ENCODE results near the gene NME4. TPM values are rescaled to one million over a fixed set of nuclear protein-coding genes. Genes with fewer than 3 reads are reported as not detected.
"Not testable (repeated sequence)": the region's sequence is repeated elsewhere in the genome, so short reads cannot be mapped to it uniquely, and the experiment has no call there.

NME4 gene
- total RNA-seq (2014; rRNA removed; shearing (Covaris generic)), result 62.7 and 82.9 TPM in 2 replicates

DNA sequence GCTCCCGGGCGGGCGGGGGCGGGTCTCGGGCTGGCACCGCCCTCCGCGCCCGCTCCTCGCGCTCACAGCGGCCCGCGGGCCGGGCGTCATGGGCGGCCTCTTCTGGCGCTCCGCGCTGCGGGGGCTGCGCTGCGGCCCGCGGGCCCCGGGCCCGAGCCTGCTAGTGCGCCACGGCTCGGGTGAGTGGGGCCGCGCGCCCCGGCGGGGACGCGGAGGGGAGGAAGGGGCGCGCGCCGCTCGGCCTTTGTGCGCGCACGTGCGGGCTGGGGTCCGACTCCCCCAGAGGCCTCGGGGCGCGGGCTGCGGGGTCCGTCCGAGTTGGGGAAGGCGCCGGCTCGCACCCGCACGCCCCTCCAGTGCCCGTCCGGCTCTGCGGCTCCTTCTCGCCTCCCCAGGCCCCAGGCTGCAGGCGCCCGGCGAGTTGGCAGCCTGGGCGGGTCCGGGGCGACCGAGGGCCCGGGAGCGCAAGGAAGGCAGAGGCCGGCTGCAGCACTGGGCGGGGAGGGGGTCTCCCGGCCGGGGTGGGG, at the start of gene NME4:
Gene NME4, plus strand, starts transcription at position 65 of the 527 bp plus-strand sequence. Its CDS starts 24 bp downstream, at position 89.
- peaks cover 18% of the 10 kb centered on the region for H3K4me1 ChIP-seq (replicated peaks)
- peaks cover 20% of the 10 kb centered on the region for H3K36me3 ChIP-seq
- no peak within 1 kb of the TSS for H3K27ac ChIP-seq
- DNase-seq (ENCODE audit: low read depth in 1 of 2, low spot score in 2 of 2), result peak; percentile 23 to 53
- H3K4me3 ChIP-seq, result peak within 1 kb of the TSS; percentile 77
- H3K9me3 ChIP-seq (replicated peaks), result peaks cover 3% of the 10 kb centered on the region; the same call in 1 of the 2 replicates
- H3K27me3 ChIP-seq (replicated peaks), result no peaks in the 10 kb centered on the region

DNA sequence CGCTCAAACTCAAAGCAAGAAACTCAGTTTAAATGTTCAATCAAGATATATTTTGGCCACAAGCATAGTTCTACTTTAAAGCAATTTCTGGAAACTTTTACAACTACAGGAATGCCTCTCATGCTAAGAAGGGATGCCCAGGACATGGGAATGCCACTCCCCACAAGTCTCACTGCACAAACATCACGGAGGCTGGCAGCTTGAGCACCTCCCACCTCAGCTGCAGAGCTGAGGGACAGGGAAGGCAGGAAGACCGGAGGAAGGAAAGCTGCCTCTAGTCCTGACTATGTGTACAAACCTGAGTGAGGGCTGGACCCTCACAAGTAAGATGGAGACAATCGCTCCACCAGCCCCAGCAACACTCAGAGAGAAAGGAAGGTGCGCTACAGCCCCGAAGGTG, 49.8 kb upstream of the NME4 start:
- H3K36me3 ChIP-seq, result peaks cover 38% of the 10 kb centered on the region
- H3K27ac ChIP-seq, result no peak overlapping the region
- H3K9me3 ChIP-seq (replicated peaks), result no peaks in the 10 kb centered on the region
- H3K27me3 ChIP-seq (replicated peaks), result no peaks in the 10 kb centered on the region
- H3K4me3 ChIP-seq, result no peak overlapping the region
- no peak for DNase-seq (ENCODE audit: low read depth in 1 of 2, low spot score in 2 of 2)
- peaks cover 13% of the 10 kb centered on the region for H3K4me1 ChIP-seq (replicated peaks)

DNA sequence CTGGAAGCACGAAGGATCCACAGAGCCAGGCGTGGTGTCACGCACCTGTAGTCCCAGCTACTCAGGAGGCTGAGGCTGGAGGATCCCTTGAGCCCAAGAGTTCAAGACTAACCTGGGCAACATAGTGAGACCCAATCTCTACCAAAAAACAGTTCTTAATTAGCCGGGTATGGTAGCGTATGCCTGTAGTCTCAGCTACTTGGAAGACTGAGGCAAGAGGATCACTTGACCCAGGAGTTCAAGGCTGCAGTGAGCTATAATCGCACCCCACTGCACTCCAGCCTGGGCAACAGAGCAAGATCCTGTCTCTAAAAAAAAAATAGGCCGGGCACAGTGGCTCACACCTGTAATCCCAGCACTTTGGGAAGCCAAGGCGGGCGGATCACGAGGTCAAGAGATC, 48.5 kb upstream of the NME4 start:
- H3K4me1 ChIP-seq (replicated peaks), result peaks cover 18% of the 10 kb centered on the region
- H3K4me3 ChIP-seq; H3K9me3 ChIP-seq (replicated peaks); H3K27me3 ChIP-seq (replicated peaks); DNase-seq (ENCODE audit: low read depth in 1 of 2, low spot score in 2 of 2); H3K27ac ChIP-seq: not testable (repeated sequence)
- H3K36me3 ChIP-seq, result peaks cover 33% of the 10 kb centered on the region

DNA sequence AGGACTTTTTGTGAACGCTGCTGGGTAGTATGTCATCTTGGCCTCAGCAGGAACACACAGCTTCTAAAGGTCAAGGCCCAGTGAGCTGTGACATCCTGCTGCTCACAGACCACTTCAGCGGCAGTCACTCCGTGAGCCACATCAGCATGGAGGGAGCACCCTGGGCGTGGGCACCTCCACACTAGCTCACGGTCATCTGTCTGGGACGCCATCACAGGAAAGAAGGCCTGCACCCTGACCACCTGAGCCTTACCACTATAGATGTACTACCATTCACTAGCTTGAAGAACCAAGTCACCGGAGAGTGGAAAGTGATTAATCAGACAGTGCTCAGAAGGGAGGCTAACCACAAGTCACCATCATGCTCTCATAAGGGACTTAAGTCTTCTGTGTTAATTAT, 47.8 kb upstream of the NME4 start:
- Histone ChIP-seq H3K9me3 (replicated peaks) (no peaks in the 10 kb centered on the region), H3K27ac (no peak overlapping the region), H3K4me1 (replicated peaks) (peaks cover 18% of the 10 kb centered on the region), H3K36me3 (peaks cover 33% of the 10 kb centered on the region), H3K4me3 (no peak overlapping the region), H3K27me3 (replicated peaks) (no peaks in the 10 kb centered on the region)
- no peak for DNase-seq (ENCODE audit: low read depth in 1 of 2, low spot score in 2 of 2)

DNA sequence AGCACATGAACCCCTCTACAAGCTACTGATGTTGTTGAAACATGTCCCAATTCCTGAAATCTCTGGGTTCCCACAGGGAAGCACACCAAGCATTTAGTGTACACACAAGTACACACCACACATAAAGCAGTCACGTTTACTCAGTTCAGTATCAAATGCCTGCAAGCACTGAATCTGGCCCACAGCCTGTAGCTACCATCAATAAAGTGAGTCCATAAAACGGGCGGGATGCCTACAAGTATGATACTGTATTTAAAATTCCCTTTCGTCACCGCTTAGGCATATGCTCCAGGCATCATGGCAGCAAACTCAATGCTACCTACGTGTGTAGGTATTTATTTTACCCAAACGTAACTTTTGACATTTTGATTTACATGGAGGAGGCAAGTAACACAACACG, 46.8 kb upstream of the NME4 start:
- Histone ChIP-seq H3K4me1 (replicated peaks) (peaks cover 18% of the 10 kb centered on the region), H3K27ac (no peak overlapping the region), H3K36me3 (peaks cover 24% of the 10 kb centered on the region), H3K4me3 (no peak overlapping the region), H3K9me3 (replicated peaks) (no peaks in the 10 kb centered on the region), H3K27me3 (replicated peaks) (no peaks in the 10 kb centered on the region)
- DNase-seq (ENCODE audit: low read depth in 1 of 2, low spot score in 2 of 2), result no peak

DNA sequence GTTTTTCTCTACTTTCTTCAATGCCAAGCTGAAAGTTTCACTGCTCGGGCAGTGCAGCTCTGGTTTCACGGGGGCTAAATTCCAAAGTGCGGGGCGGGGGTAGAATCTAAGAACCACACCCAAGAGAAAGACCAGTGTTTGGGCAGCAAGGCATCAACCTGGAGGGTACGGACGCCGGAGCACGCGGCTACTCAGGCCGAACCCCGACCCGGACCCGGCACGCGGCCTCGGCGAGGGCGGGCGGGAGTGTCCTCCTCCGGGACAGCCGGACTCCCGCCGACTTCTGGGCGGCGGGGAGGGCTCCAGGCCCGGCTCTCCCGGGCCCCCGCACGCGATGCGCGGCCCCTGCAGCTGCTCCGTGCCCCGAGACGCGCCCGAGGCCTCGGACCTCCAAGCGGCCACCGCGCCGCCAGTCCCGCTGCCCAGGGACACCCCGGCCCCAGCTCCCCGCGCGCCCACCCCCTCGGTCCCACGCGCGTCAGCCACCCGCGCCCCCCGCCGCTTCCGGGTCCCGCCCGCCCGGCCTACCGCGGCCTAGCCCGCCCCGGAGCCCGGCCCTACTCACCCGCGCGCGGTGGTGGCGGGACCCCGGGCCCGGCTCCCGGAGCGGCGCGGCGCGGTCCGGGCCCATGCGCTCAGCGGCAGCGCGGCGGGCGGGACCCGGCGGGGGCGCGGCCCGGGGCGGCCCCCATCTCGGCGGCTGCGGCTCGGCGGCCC, 45.0 kb upstream of the NME4 start:
- Histone ChIP-seq H3K9me3 (replicated peaks) (no peaks in the 10 kb centered on the region), H3K4me1 (replicated peaks) (peaks cover 11% of the 10 kb centered on the region), H3K27me3 (replicated peaks) (no peaks in the 10 kb centered on the region), H3K27ac (0 out of 2 replicates have a peak overlapping the region, but pooled peaks have one; percentile 32), H3K4me3 (peak overlapping the region; percentile 82), H3K36me3 (peaks cover 7% of the 10 kb centered on the region)
- peak in 1 of 2 experiments; percentile 30 for DNase-seq (ENCODE audit: low read depth in 1 of 2, low spot score in 2 of 2)

DNA sequence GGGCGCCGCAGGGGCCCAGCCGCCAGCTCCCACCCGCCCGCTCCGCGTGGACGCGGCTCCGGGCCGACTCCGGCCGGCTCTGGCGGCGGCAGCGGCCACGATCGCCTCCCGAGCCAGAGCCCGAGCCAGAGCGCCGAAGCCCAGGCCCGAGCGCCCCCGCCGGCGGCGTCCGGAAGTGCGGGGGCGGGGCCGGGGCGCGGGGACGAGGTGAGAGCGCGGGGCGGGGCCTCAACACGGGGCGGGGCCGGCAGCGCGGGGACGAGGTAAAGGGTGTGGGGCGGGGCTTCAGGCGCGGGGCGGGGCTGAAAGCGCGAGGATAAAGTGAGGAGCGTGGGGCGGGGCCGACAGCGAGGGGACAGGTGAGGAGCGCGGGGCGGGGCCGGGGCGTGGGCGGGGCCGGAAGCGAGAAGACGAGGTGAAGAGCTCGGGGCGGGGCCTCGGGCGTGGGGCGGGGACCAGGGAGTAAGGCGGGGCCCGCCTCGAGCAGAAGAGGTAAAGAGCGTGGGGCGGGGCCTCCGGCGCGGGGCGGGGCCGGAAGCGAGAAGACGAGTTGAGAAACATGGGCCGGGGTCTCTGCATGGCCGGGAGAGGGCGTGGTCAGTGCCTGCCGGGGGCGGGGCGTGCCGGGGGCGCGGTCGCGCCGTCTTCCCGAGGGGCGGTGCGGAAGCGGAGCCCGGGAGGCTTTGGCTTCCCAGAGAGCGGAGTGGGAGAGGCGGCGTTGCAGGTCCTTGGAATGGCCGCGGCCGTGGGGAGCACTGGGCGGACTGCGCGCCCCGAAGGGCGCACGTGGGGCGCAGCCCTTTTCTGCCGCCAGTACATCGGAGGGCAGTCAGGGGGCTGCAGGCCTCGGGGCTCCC, 44.2 kb upstream of the NME4 start, which contains the start of gene AXIN1:
Gene AXIN1, minus strand, starts transcription at position 177 of the 857 bp plus-strand sequence. CDS start 5,698 bp downstream, outside the sequence.
- peak; percentile 79 to 100 for DNase-seq (ENCODE audit: low read depth in 1 of 2, low spot score in 2 of 2)
- Histone ChIP-seq H3K36me3 (peaks cover 7% of the 10 kb centered on the region), H3K27me3 (replicated peaks) (no peaks in the 10 kb centered on the region), H3K4me3 (peak within 1 kb of the TSS; percentile 82), H3K27ac (0 out of 2 replicates have a peak within 1 kb of the TSS, but pooled peaks have one; percentile 32), H3K4me1 (replicated peaks) (peaks cover 11% of the 10 kb centered on the region), H3K9me3 (replicated peaks) (no peaks in the 10 kb centered on the region)

DNA sequence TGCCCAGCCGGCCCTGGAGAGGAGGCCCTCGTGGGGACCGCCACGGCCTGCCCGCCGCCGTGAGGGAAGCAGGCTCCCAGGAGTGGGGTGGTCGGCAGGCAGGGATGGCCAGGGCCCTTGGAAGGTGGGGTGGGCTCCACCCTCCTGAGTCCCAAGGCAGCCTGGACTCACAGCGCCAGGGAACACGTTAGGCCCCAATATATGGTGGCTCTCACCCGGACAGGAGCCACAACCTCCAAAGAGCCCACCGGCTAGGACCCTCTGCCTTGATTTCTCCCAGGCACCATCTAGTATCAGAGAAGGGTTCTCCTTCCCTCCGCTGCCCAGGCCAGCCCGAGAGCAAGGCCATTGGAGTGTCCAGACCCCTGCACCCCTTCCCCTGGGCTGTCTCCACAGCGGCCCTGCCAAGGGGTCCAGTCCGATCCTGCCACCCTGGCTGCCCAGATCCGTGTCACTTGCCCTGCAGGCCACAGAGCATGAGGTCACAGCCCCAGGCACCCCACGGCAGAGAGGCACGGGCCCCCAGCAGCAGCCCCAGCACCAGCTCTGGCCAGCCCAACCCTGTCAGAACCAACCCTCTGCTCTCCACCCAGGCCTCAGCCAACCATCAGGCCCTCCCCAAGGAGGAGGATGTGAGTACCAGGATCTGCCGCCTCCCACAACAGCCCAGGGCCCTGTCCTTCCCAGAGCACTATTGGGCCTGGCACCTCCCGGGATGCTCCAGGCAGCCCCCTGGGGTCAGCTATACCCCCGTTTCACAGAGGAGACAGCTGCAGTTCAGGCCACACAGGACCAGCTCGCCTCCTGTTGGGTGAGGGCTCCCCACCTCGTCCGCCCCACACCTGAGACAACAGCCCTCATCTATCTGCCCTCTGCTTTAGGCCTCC, 43.4 kb upstream of the NME4 start:
- Histone ChIP-seq H3K36me3 (peaks cover 7% of the 10 kb centered on the region), H3K27me3 (replicated peaks) (no peaks in the 10 kb centered on the region), H3K4me3 (peak overlapping the region; percentile 27), H3K27ac (no peak overlapping the region), H3K9me3 (replicated peaks) (no peaks in the 10 kb centered on the region), H3K4me1 (replicated peaks) (peaks cover 11% of the 10 kb centered on the region)
- DNase-seq (ENCODE audit: low read depth in 1 of 2, low spot score in 2 of 2), result no peak

DNA sequence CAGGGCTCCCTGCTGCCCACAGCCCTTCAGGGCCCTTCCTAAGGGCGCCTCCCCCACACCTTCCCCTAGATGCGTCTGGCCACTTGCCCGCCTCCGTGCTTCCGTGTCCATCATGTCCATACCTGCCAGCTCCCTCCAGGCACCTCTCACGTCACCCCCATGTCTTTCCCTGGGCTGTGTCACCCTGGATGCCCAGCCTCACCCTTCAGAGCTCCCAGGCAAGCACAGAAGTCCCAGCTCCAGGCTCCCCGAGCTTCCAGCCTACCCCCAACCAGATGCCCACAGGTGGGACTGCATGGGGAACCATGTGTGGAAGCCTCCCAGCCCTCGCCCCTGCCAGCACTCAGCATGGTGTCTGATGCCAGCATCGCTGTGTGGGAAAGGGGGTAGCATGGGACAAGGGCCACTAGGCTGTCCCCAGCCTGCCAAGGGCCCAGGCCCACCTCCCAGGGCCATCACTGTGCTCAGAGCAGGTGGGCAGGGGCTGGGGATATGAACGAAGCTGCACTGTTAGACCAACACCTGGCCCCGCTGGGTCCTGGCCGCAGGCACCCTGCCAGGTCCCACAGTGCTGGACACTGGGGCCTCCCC, 42.6 kb upstream of the NME4 start:
- Histone ChIP-seq H3K4me3 (no peak overlapping the region), H3K4me1 (replicated peaks) (peaks cover 11% of the 10 kb centered on the region), H3K36me3 (peaks cover 7% of the 10 kb centered on the region), H3K27me3 (replicated peaks) (no peaks in the 10 kb centered on the region), H3K27ac (no peak overlapping the region), H3K9me3 (replicated peaks) (no peaks in the 10 kb centered on the region)
- DNase-seq (ENCODE audit: low read depth in 1 of 2, low spot score in 2 of 2), result no peak

DNA sequence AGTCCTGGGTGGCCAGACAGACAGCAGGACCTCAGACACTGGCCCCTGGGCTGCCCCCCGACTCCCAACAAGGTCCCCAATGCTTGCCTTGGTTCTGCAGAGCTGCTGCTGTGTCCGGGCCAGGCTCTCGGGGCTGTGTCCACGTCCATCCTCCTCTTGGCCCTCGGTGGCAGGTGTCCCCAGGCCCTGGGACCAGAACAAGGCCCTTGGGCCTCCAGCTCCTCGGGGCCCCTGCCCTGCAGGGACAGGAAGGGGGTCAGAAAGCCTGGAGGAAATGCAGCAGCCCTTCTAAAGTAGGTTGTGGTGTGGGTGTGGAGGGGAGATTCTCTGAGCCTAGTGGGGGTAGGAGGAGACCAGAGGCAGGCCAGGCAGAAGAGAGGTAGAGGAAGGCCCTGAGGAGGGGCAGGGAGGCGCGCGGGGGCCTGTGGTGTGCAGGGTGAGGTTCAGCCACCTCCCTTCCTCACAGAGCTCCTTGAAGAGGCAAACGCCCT, 42.0 kb upstream of the NME4 start:
- no peaks in the 10 kb centered on the region for H3K27me3 ChIP-seq (replicated peaks)
- H3K4me3 ChIP-seq, result no peak overlapping the region
- H3K36me3 ChIP-seq, result peaks cover 7% of the 10 kb centered on the region
- DNase-seq (ENCODE audit: low read depth in 1 of 2, low spot score in 2 of 2), result no peak
- peaks cover 11% of the 10 kb centered on the region for H3K4me1 ChIP-seq (replicated peaks)
- no peak overlapping the region for H3K27ac ChIP-seq
- H3K9me3 ChIP-seq (replicated peaks), result no peaks in the 10 kb centered on the region

DNA sequence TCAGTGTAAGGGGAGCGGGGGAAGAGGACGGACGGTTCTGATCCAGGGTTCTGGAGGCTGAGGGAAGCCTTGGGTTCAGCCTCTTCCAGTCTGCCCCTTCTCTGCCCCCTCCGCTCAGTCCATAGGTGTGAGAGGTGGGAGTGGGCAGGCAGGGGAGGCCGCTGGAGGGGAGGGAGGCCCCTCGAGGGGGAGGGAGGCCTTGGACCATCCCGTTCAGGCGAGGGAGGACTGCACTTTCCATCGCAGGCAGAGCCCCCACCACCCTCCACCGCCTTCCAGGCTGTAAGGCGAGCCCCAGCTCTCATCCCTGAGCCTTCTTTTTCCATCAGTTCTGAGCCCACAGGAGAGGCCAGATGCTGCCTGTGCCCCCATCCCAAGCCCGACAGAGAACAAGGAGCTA, 40.3 kb upstream of the NME4 start:
- DNase-seq (ENCODE audit: low read depth in 1 of 2, low spot score in 2 of 2), result no peak
- Histone ChIP-seq H3K4me1 (replicated peaks) (peaks cover 7% of the 10 kb centered on the region; the same call in 1 of the 2 replicates), H3K27ac (no peak overlapping the region), H3K36me3 (no peaks in the 10 kb centered on the region), H3K9me3 (replicated peaks) (no peaks in the 10 kb centered on the region), H3K4me3 (no peak overlapping the region), H3K27me3 (replicated peaks) (no peaks in the 10 kb centered on the region)

DNA sequence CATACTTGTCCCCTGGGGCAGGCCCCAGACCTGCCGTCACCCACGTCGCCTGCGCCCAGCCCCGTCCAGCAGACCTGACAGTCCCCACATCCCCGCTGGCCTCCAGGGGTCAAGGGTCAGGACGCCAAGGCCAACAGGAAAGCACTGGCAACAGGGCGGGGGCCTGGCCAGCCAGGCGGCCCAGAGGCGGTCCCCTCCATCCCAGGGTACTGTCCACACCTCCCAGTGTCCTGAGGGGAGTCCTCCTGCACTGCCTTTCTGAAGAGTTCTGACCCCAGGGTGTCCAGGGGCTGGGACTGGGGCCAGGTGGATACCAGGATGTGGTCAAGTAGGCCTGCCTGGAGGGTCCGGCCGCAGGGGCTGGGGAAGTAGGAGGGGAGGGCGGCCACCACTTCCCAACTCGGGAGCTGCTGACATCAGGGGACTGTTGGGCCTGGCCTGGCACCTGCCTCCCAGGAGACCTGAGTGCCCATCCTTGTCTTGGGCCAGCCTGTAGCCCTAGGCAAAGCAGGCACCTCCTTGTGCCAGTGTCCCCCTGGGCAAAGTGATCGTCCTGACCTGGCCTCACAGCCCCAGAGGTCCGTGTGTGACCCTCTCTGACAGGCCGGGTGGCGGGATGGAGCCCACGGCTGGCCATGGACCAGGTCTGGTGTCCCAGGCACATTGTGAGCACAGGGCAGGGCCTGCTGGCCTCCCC, 37.8 kb upstream of the NME4 start:
- Histone ChIP-seq H3K27me3 (replicated peaks) (peaks cover 10% of the 10 kb centered on the region), H3K36me3 (no peaks in the 10 kb centered on the region), H3K9me3 (replicated peaks) (no peaks in the 10 kb centered on the region), H3K27ac (no peak overlapping the region), H3K4me1 (replicated peaks) (peaks cover 3% of the 10 kb centered on the region; the same call in 1 of the 2 replicates), H3K4me3 (no peak overlapping the region)
- DNase-seq (ENCODE audit: low read depth in 1 of 2, low spot score in 2 of 2), result no peak
